HG02840 (cell line): Measurements from ENCODE around the gene CPNE5.

Source experiments
- ATAC-seq: cut with Tn5 transposase; IDR thresholded peaks from one replicate; pipeline ENCODE4 v1.9.1; 2021; ENCODE audit warnings: mild to moderate bottlenecking, moderate library complexity, moderate number of reproducible peaks; ENCODE audit not compliant: unreplicated experiment, low FRiP score

CPNE5 gene

GRCh38 chr6:36794713-36795065 is 44.6 kb downstream of the CPNE5 start:
- ATAC-seq = no peak

- no peak for ATAC-seq
Observed at GRCh38 chr6:36793913-36794712, 45.1 kb downstream of the CPNE5 start.

GRCh38 chr6:36793296-36793912 is 45.8 kb downstream of the CPNE5 start:
- no peak for ATAC-seq

GRCh38 chr6:36791521-36792135 is 47.6 kb downstream of the CPNE5 start:
- ATAC-seq = no peak

- ATAC-seq = no peak
Observed at GRCh38 chr6:36791085-36791484, 48.2 kb downstream of the CPNE5 start.

GRCh38 chr6:36788768-36789167 is 50.5 kb downstream of the CPNE5 start:
- ATAC-seq = no peak

- no peak for ATAC-seq
Observed at GRCh38 chr6:36788186-36788585, 51.1 kb downstream of the CPNE5 start.

- no peak for ATAC-seq
Observed at GRCh38 chr6:36787210-36787609, 52.0 kb downstream of the CPNE5 start.

GRCh38 chr6:36786055-36786675 is 53.1 kb downstream of the CPNE5 start:
- ATAC-seq = no peak

- no peak for ATAC-seq
Observed at GRCh38 chr6:36784376-36784636, 54.9 kb downstream of the CPNE5 start.

GRCh38 chr6:36783603-36784375 is 55.5 kb downstream of the CPNE5 start:
- ATAC-seq = no peak

- ATAC-seq = no peak
Observed at GRCh38 chr6:36781669-36782068, 57.6 kb downstream of the CPNE5 start.

- no peak for ATAC-seq
Observed at GRCh38 chr6:36780442-36781177, 58.6 kb downstream of the CPNE5 start.

- ATAC-seq = no peak
Observed at GRCh38 chr6:36779227-36779626, 60.0 kb downstream of the CPNE5 start.

GRCh38 chr6:36777801-36778200 is 61.4 kb downstream of the CPNE5 start:
- ATAC-seq = no peak

GRCh38 chr6:36776167-36776566 is 63.1 kb downstream of the CPNE5 start:
- no peak for ATAC-seq

- ATAC-seq = no peak
Observed at GRCh38 chr6:36774331-36774730, 64.9 kb downstream of the CPNE5 start.

GRCh38 chr6:36772397-36772796 is 66.8 kb downstream of the CPNE5 start:
- no peak for ATAC-seq

- no peak for ATAC-seq
Observed at GRCh38 chr6:36771145-36771544, 68.1 kb downstream of the CPNE5 start.
